ENCODE measurements around the gene PARD6A. TPM values are rescaled to one million over a fixed set of nuclear protein-coding genes. Genes with fewer than 3 reads are reported as not detected.
A peak's percentile ranks its signal among the peaks of the same experiment; 100 is the strongest.

PARD6A gene
- total RNA-seq, 1 donor from 2014 or later = 1.9 TPM

GRCh38 chr16:67701420-67701819, 40.7 kb downstream of the PARD6A start:
- Mint-ChIP-seq H3K4me3 (no peak overlapping the region), H3K27me3 (ENCODE audit: low read depth) (no peaks in the 10 kb centered on the region), H3K36me3 (peaks cover 5% of the 10 kb centered on the region), H3K4me1 (peaks cover 4% of the 10 kb centered on the region), H3K9me3 (peaks cover 4% of the 10 kb centered on the region), H3K27ac (no peak overlapping the region)
- TF ChIP-seq, protein P1, sequence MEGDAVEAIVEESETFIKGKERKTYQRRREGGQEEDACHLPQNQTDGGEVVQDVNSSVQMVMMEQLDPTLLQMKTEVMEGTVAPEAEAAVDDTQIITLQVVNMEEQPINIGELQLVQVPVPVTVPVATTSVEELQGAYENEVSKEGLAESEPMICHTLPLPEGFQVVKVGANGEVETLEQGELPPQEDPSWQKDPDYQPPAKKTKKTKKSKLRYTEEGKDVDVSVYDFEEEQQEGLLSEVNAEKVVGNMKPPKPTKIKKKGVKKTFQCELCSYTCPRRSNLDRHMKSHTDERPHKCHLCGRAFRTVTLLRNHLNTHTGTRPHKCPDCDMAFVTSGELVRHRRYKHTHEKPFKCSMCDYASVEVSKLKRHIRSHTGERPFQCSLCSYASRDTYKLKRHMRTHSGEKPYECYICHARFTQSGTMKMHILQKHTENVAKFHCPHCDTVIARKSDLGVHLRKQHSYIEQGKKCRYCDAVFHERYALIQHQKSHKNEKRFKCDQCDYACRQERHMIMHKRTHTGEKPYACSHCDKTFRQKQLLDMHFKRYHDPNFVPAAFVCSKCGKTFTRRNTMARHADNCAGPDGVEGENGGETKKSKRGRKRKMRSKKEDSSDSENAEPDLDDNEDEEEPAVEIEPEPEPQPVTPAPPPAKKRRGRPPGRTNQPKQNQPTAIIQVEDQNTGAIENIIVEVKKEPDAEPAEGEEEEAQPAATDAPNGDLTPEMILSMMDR (IDR thresholded peaks at IDR 0.05; ENCODE audit: unreplicated experiment) = no peak
- DNase-seq (ENCODE audit: low spot score in 2 of 2, unreplicated experiment in 2 of 2) = no peak

DNA sequence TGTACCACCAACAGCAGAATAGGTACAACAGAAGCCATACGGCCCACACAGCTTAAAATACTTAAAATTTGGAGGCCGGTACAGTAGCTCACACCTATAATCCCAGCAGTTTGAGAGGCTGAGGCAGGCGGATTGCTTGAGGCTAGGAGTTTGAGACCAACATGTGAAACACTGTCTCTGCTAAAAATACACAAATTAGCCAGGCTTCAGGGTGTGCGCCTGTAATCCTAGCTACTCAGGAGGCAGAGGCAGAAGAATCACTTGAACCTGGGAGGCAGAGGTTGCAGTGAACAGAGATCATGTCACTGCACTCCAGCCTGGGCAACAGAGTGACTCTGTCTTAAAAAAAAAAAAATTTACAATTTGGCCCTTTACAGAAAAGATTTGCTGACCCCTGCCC, 41.4 kb downstream of the PARD6A start:
- H3K36me3 Mint-ChIP-seq = peaks cover 5% of the 10 kb centered on the region
- peaks cover 4% of the 10 kb centered on the region for H3K9me3 Mint-ChIP-seq
- DNase-seq (ENCODE audit: low spot score in 2 of 2, unreplicated experiment in 2 of 2) = no peak
- TF ChIP-seq, protein P1 (IDR thresholded peaks at IDR 0.05; ENCODE audit: unreplicated experiment) = no peak
- no peak overlapping the region for H3K27ac Mint-ChIP-seq
- peaks cover 4% of the 10 kb centered on the region for H3K4me1 Mint-ChIP-seq
- H3K27me3 Mint-ChIP-seq (ENCODE audit: low read depth) = no peaks in the 10 kb centered on the region
- H3K4me3 Mint-ChIP-seq = no peak overlapping the region

GRCh38 chr16:67703626-67704025, 42.9 kb downstream of the PARD6A start:
- Mint-ChIP-seq H3K36me3 (peaks cover 3% of the 10 kb centered on the region), H3K9me3 (peaks cover 3% of the 10 kb centered on the region), H3K27ac (peak overlapping the region; percentile 12), H3K4me3 (no peak overlapping the region), H3K27me3 (ENCODE audit: low read depth) (no peaks in the 10 kb centered on the region), H3K4me1 (peaks cover 4% of the 10 kb centered on the region)
- no peak for DNase-seq (ENCODE audit: low spot score in 2 of 2, unreplicated experiment in 2 of 2)
- TF ChIP-seq, protein P1 (IDR thresholded peaks at IDR 0.05; ENCODE audit: unreplicated experiment) = no peak

DNA sequence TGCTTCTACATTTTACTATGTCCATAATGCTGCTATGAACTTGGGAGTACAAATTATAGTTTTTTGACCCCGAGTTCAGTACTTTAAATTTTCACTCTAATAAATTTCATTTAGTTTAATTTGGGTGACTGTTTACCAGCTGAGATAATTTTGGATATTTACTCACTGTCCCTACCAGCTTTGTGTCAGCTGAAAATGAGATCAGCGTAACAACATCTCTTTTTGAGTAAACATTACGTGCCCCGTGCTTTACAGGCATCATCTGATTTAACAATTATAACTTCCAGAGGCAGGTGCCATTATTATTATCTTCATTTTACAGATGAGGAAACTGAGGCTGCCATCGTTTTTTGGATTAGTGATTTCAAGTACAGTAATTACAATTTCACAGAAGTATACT, 43.4 kb downstream of the PARD6A start:
- Mint-ChIP-seq H3K4me1 (peaks cover 4% of the 10 kb centered on the region), H3K9me3 (no peaks in the 10 kb centered on the region), H3K4me3 (no peak overlapping the region), H3K36me3 (peaks cover 2% of the 10 kb centered on the region), H3K27ac (no peak overlapping the region), H3K27me3 (ENCODE audit: low read depth) (no peaks in the 10 kb centered on the region)
- no peak for DNase-seq (ENCODE audit: low spot score in 2 of 2, unreplicated experiment in 2 of 2)
- TF ChIP-seq, protein P1 (IDR thresholded peaks at IDR 0.05; ENCODE audit: unreplicated experiment) = no peak

- Mint-ChIP-seq H3K27me3 (ENCODE audit: low read depth) (no peaks in the 10 kb centered on the region), H3K9me3 (no peaks in the 10 kb centered on the region), H3K4me1 (peaks cover 4% of the 10 kb centered on the region), H3K36me3 (peaks cover 3% of the 10 kb centered on the region), H3K4me3 (no peak overlapping the region), H3K27ac (no peak overlapping the region)
- TF ChIP-seq, protein P1 (IDR thresholded peaks at IDR 0.05; ENCODE audit: unreplicated experiment) = no peak
- DNase-seq (ENCODE audit: low spot score in 2 of 2, unreplicated experiment in 2 of 2) = no peak
Observed at GRCh38 chr16:67707210-67707609, 46.5 kb downstream of the PARD6A start.

DNA sequence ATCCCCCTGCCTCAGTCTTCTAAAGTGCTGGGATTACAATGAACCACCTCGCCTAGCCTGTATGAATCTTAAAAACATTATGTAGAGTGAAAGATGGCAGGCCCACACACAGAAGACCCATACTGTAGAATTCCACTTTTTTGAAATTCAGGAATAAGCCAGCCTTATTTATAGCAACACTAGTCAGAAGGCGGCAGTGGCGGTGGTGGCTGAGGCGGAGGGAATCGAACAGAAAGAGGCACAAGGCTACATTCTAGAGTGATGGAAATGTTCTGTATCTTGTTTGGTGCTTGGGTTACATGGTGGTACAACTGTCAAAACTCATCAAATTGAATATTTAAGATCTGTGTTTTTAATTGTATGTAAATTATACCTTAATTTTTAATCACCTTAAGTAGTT, 47.0 kb downstream of the PARD6A start:
- H3K9me3 Mint-ChIP-seq = no peaks in the 10 kb centered on the region
- H3K36me3 Mint-ChIP-seq = peaks cover 3% of the 10 kb centered on the region
- no peaks in the 10 kb centered on the region for H3K27me3 Mint-ChIP-seq (ENCODE audit: low read depth)
- H3K4me1 Mint-ChIP-seq = peaks cover 4% of the 10 kb centered on the region
- H3K27ac Mint-ChIP-seq = no peak overlapping the region
- TF ChIP-seq, protein P1 (IDR thresholded peaks at IDR 0.05; ENCODE audit: unreplicated experiment) = no peak
- H3K4me3 Mint-ChIP-seq = no peak overlapping the region
- DNase-seq (ENCODE audit: low spot score in 2 of 2, unreplicated experiment in 2 of 2) = no peak

Data from mesothelial cell of epicardium (in vitro differentiated cells).